ENCODE measurements around the gene GINS2.

The GINS2 gene

GRCh38 chr16:85689950-85690320 is 1.2 kb upstream of the GINS2 start:
- DNase-seq (ENCODE audit: low read depth in 2 of 2), result no peak

GRCh38 chr16:85689285-85689949 is 663 bp upstream of the GINS2 start:
- DNase-seq (ENCODE audit: low read depth in 2 of 2), result no peak

- no peak for DNase-seq (ENCODE audit: low read depth in 2 of 2)
Observed at GRCh38 chr16:85687651-85688471, 893 bp downstream of the GINS2 start.

- DNase-seq (ENCODE audit: low read depth in 2 of 2), result no peak
Observed at GRCh38 chr16:85686912-85687591, 1.7 kb downstream of the GINS2 start.

- DNase-seq (ENCODE audit: low read depth in 2 of 2), result no peak
Observed at GRCh38 chr16:85685251-85685650, 3.5 kb downstream of the GINS2 start.

- DNase-seq (ENCODE audit: low read depth in 2 of 2), result no peak
Observed at GRCh38 chr16:85683363-85683762, 5.4 kb downstream of the GINS2 start.

GRCh38 chr16:85682516-85682915 is 6.2 kb downstream of the GINS2 start:
- DNase-seq (ENCODE audit: low read depth in 2 of 2), result no peak

GRCh38 chr16:85681255-85681654 is 7.5 kb downstream of the GINS2 start:
- DNase-seq (ENCODE audit: low read depth in 2 of 2), result no peak

GRCh38 chr16:85680352-85680944 is 8.3 kb downstream of the GINS2 start:
- no peak for DNase-seq (ENCODE audit: low read depth in 2 of 2)

GRCh38 chr16:85679870-85680269 is 8.9 kb downstream of the GINS2 start:
- DNase-seq (ENCODE audit: low read depth in 2 of 2), result no peak

- DNase-seq (ENCODE audit: low read depth in 2 of 2), result no peak
Observed at GRCh38 chr16:85678821-85679220, 9.9 kb downstream of the GINS2 start.

- no peak for DNase-seq (ENCODE audit: low read depth in 2 of 2)
Observed at GRCh38 chr16:85678016-85678415, 10.7 kb downstream of the GINS2 start.

- DNase-seq (ENCODE audit: low read depth in 2 of 2), result no peak
Observed at GRCh38 chr16:85677383-85677967, 11.3 kb downstream of the GINS2 start.

- no peak for DNase-seq (ENCODE audit: low read depth in 2 of 2)
Observed at GRCh38 chr16:85676466-85676865, 12.3 kb downstream of the GINS2 start.

GRCh38 chr16:85675251-85675874 is 13.4 kb downstream of the GINS2 start:
- DNase-seq (ENCODE audit: low read depth in 2 of 2), result no peak

GRCh38 chr16:85674828-85675227 is 13.9 kb downstream of the GINS2 start:
- no peak for DNase-seq (ENCODE audit: low read depth in 2 of 2)

- no peak for DNase-seq (ENCODE audit: low read depth in 2 of 2)
Observed at GRCh38 chr16:85674418-85674755, 14.4 kb downstream of the GINS2 start.

- DNase-seq (ENCODE audit: low read depth in 2 of 2), result no peak
Observed at GRCh38 chr16:85673529-85674417, 15.0 kb downstream of the GINS2 start.

- no peak for DNase-seq (ENCODE audit: low read depth in 2 of 2)
Observed at GRCh38 chr16:85670840-85671239, 17.9 kb downstream of the GINS2 start.

GRCh38 chr16:85668676-85669424 is 19.9 kb downstream of the GINS2 start:
- DNase-seq (ENCODE audit: low read depth in 2 of 2), result no peak
